Breast epithelium (tissue), 4 donors: ENCODE data around the gene SRRM2. TPM values are rescaled to one million over a fixed set of nuclear protein-coding genes. Genes with fewer than 3 reads are reported as not detected.

ENCODE experiments used
- DNase-seq, 2 donors: peaks; one replicate each; pipeline ENCODE4 v3.0.0-alpha.2; 2019; ENCODE audit warnings: low spot score in 2 of 2
- H3K27ac ChIP-seq, 2 donors: fragments of 200-600 bp; sonication (generic) in 1 of 2; one replicate each; pipeline ENCODE4 v1.5.1; 2016 to 2019; ENCODE audit warnings: mild to moderate bottlenecking in 1 of 2
- H3K27me3 ChIP-seq, 2 donors: fragments of 200-600 bp; sonication (generic) in 1 of 2; one replicate each; pipeline versions ENCODE4 v1.5.1 to v1.6.0; 2017 to 2019; ENCODE audit warnings: control low read depth in 1 of 2, mild to moderate bottlenecking in 1 of 2
- H3K36me3 ChIP-seq: fragments of 200-600 bp; one replicate; pipeline ENCODE4 v1.5.1; 2019
- H3K4me1 ChIP-seq, 2 donors: fragments of 200-600 bp; sonication (generic); one replicate each; pipeline ENCODE4 v1.5.1; 2016 to 2019; ENCODE audit warnings: control low read depth in 1 of 2
- H3K4me3 ChIP-seq, 3 donors: fragments of 200-600 bp; sonication (generic); 1 replicate in 2 of 3; 2 replicates in 1 of 3; pipeline ENCODE4 v1.5.1; 2016 to 2019; ENCODE audit warnings: mild to moderate bottlenecking in 3 of 3, moderate library complexity in 2 of 3
- H3K9me3 ChIP-seq, 2 donors: fragments of 200-600 bp; sonication (generic) in 1 of 2; one replicate each; pipeline ENCODE4 v1.5.1; 2016 to 2019; ENCODE audit warnings: control low read depth in 1 of 2
- POLR2A ChIP-seq: fragments of 450-650 bp; IDR thresholded peaks from one replicate; pipeline ENCODE4 v1.6.1; 2016; ENCODE audit warnings: antibody characterized with exemption, mild to moderate bottlenecking, moderate library complexity
- POLR2AphosphoS5 ChIP-seq, 3 donors: sonication (generic); formaldehyde crosslinking; IDR thresholded peaks; one replicate each; pipeline ENCODE4 v1.6.1; 2017; ENCODE audit warnings: antibody characterized with exemption in 3 of 3
- intact Hi-C: fragments of 100-400 bp; cut with DNase I; formaldehyde crosslinking; loops from one replicate; pipeline ENCODE4 v1.15.1; 2023; ENCODE audit warnings: low total_unique reads
- total RNA-seq, 3 donors: library from RNA; depleted of rRNA; stranded (reverse); fragments of >200 nt; gene quantifications; one replicate each; pipeline ENCODE4 v1.1.0, GENCODE V29; 2016
- TF ChIP-seq, protein P1 (sequence below), 3 donors: fragments of 450-650 bp; IDR thresholded peaks; one replicate each; pipeline ENCODE4 v1.5.1; 2016 to 2017; ENCODE audit warnings: antibody characterized with exemption in 3 of 3, mild to moderate bottlenecking in 3 of 3, moderate library complexity in 3 of 3

Gene SRRM2
- total RNA-seq, 3 donors from 2014 or later = 229 to 416 (median 388) TPM

DNA sequence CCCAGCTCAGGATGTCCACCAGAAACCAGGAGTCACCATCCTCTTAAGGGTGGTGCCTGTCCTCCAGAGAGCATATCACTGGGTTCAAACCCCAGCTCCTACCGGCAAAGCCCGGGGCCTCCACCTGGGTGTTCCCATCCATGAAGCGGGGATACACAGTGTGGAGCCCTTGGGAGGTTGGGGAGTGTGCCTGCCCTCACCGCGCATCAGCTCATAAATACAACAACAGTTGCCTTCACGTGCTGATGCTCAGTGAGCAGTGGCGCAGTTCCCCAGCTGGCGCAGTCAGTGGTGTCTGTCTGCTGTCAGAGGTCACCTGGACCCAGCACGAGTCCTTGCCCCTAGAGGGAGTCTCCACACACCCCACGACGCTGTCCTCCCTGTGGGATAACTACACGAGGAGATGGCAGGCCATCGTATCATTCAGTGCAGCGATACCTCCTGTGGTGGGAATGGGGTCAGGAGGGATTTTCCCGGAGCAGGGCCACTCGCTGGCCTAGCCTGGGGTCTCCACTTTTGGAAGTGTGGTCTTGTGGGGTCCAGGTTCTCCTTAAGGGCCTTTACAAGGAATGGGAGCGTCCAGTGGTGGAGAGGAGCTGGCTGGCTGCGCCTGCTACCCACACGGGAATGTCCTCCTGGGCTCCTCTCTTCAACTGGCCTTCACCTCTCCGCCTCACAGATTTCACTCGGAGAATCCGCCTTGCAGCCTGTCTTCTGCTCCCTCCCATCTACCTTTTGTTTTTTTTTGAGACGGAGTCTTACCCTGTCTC, 26.9 kb downstream of the SRRM2 start:
- Histone ChIP-seq H3K4me3 (no peak overlapping the region), H3K4me1 (peaks cover 0 to 19% of the 10 kb centered on the region in 2 donors), H3K9me3 (no peaks in the 10 kb centered on the region), H3K27ac (peak overlapping the region; percentile 100), H3K27me3 (no peaks in the 10 kb centered on the region), H3K36me3 (no peaks in the 10 kb centered on the region)
- no peak for TF ChIP-seq POLR2A
- TF ChIP-seq, protein P1, sequence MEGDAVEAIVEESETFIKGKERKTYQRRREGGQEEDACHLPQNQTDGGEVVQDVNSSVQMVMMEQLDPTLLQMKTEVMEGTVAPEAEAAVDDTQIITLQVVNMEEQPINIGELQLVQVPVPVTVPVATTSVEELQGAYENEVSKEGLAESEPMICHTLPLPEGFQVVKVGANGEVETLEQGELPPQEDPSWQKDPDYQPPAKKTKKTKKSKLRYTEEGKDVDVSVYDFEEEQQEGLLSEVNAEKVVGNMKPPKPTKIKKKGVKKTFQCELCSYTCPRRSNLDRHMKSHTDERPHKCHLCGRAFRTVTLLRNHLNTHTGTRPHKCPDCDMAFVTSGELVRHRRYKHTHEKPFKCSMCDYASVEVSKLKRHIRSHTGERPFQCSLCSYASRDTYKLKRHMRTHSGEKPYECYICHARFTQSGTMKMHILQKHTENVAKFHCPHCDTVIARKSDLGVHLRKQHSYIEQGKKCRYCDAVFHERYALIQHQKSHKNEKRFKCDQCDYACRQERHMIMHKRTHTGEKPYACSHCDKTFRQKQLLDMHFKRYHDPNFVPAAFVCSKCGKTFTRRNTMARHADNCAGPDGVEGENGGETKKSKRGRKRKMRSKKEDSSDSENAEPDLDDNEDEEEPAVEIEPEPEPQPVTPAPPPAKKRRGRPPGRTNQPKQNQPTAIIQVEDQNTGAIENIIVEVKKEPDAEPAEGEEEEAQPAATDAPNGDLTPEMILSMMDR (IDR thresholded peaks at IDR 0.05) = no peak
- no peak for TF ChIP-seq POLR2AphosphoS5 (IDR thresholded peaks at IDR 0.05)
- intact Hi-C loops = no loop called here
- DNase-seq = peak in 1 of 2 donors; percentile 46

GRCh38 chr16:2779978-2780898, 27.8 kb downstream of the SRRM2 start:
- intact Hi-C loops = no loop called here
- H3K27ac ChIP-seq = no peak overlapping the region
- H3K27me3 ChIP-seq = peaks cover 0 to 2% of the 10 kb centered on the region in 2 donors
- H3K9me3 ChIP-seq = no peaks in the 10 kb centered on the region
- no peak overlapping the region for H3K4me3 ChIP-seq
- TF ChIP-seq, protein P1 (IDR thresholded peaks at IDR 0.05) = no peak
- TF ChIP-seq POLR2AphosphoS5 (IDR thresholded peaks at IDR 0.05) (no peak), POLR2A (no peak)
- DNase-seq = peak in 1 of 2 donors; percentile 40
- H3K36me3 ChIP-seq = no peaks in the 10 kb centered on the region
- peaks cover 0 to 23% of the 10 kb centered on the region in 2 donors for H3K4me1 ChIP-seq

DNA sequence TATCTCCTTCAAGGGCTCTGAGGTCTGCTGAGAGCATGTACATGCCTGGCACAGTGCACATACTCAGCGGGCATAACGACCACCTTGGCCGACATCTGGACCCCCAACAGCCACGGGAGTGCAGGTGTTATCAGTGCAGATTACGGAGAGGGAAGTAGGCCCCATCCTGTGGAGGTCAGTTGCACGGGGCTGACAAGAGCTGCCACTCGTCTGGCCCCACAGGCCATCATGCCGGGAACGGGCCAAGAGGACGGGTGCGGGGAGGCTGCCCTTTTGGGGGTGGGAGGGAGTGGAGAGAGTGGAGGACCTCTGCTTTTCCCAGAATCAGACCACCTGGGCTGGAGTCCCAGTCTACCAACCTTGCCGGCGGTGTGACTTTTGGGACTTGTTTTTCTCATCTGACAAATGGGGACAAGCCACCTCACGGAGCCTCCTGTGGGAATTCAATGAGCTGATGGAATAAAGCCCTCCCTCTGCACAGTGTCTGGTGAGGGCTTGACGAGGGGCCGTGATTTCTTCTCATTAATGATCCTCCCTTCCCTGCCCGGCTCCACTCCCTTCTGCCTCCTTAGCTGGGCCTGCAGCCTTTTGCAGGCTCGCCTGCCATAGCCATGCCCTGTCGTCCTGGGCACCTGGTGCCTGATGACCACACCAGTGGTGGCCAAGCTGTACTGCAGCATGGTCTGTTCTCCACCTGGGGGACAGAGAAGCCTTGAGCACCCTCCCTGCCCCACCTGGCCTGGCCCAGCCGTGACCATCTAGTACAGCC, 30.3 kb downstream of the SRRM2 start:
- TF ChIP-seq POLR2AphosphoS5 (IDR thresholded peaks at IDR 0.05) = no peak
- TF ChIP-seq POLR2A = no peak
- TF ChIP-seq, protein P1 (IDR thresholded peaks at IDR 0.05) = no peak
- Histone ChIP-seq H3K36me3 (no peaks in the 10 kb centered on the region), H3K27me3 (peaks cover 2 to 21% of the 10 kb centered on the region in 2 donors), H3K27ac (no peak overlapping the region), H3K4me3 (no peak overlapping the region), H3K4me1 (peaks cover 0 to 14% of the 10 kb centered on the region in 2 donors), H3K9me3 (no peaks in the 10 kb centered on the region)
- peak in 1 of 2 donors; percentile 48 for DNase-seq
- intact Hi-C loops = no loop called here

DNA sequence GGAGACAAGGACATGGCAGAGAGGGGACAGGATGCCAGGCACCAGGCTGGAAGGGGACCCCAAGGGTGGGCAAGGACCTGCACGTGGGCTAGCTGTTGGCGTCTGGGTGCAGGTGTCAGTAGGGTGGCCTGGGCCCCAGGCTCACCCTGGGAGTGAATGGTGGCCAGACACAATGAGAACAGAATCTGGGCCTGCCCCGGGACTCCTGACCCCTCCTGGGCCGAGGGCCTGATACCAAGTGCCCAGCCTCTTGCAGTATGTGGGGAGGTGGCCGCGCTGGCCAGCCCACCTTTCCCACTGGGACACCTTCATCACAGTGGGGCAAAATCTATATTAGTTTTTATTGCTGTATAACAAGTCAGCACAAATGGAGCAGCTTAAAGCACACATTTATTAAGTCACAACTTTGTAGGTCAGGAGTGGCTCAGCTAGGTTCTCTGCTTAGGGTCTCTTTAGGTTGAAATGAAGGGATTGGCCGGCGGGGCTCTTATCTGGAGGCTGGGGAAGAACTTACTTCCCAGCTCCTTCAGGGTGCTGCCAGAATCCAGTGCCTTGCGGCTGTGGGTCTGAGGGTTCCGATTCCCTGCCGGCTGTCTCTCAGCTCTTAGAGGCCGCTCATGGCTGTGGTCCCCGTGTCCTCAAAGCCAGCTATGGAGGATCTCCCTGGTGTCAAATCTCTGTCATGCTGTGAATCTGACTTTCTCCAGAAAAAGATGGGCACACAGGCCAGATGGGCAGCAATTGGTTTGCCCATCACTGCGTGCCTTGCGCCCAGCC, 31.3 kb downstream of the SRRM2 start:
- no peaks in the 10 kb centered on the region for H3K36me3 ChIP-seq
- H3K4me1 ChIP-seq = peaks cover 0 to 7% of the 10 kb centered on the region in 2 donors
- intact Hi-C loops = no loop called here
- H3K4me3 ChIP-seq = no peak overlapping the region
- H3K27me3 ChIP-seq = peaks cover 2 to 26% of the 10 kb centered on the region in 2 donors
- TF ChIP-seq POLR2AphosphoS5 (IDR thresholded peaks at IDR 0.05) = no peak
- no peak overlapping the region for H3K27ac ChIP-seq
- no peak for DNase-seq
- no peaks in the 10 kb centered on the region for H3K9me3 ChIP-seq
